Heart right ventricle (tissue), 16 donors: ENCODE measurements around the gene TLE1. TPM values are rescaled to one million over a fixed set of nuclear protein-coding genes. Genes with fewer than 3 reads are reported as not detected.

ENCODE experiments used
- ATAC-seq, 8 donors: fragments of 200-7000 bp; cut with Tn5 transposase; one replicate each; pipeline ENCODE4 v1.9.1; 2020; ENCODE audit warnings: mild to moderate bottlenecking in 8 of 8, moderate library complexity in 8 of 8, moderate number of reproducible peaks in 1 of 8
- DNase-seq, 2 donors: peaks; one replicate each; pipeline ENCODE4 v3.0.0-alpha.2; 2020
- H3K27ac ChIP-seq, 10 donors: fragments of 200-600 bp; sonication (generic) in 2 of 10; one replicate each; pipeline versions ENCODE4 v1.5.0 to v1.8.0; 2020 to 2022; ENCODE audit warnings: mild to moderate bottlenecking in 3 of 10
- H3K27me3 ChIP-seq, 7 donors: fragments of 200-600 bp; one replicate each; pipeline ENCODE4 v1.8.0; 2021 to 2022; ENCODE audit warnings: mild to moderate bottlenecking in 2 of 7
- H3K36me3 ChIP-seq, 9 donors: fragments of 200-600 bp; sonication (generic) in 1 of 9; one replicate each; pipeline versions ENCODE4 v1.5.0 to v1.8.0; 2020 to 2022; ENCODE audit warnings: mild to moderate bottlenecking in 2 of 9
- H3K4me1 ChIP-seq, 9 donors: fragments of 200-600 bp; sonication (generic) in 1 of 9; one replicate each; pipeline versions ENCODE4 v1.5.0 to v1.8.0; 2020 to 2022; ENCODE audit warnings: mild to moderate bottlenecking in 4 of 9
- H3K4me3 ChIP-seq, 10 donors: fragments of 200-600 bp; sonication (generic) in 2 of 10; one replicate each; pipeline versions ENCODE4 v1.5.0 to v1.8.0; 2020 to 2022; ENCODE audit warnings: mild to moderate bottlenecking in 7 of 10, moderate library complexity in 2 of 10
- H3K9me3 ChIP-seq, 11 donors: fragments of 200-600 bp in 10 of 11; sonication (generic) in 2 of 11; one replicate each; pipeline versions ENCODE4 v1.5.0 to v1.8.0; 2013 to 2022; ENCODE audit warnings: mild to moderate bottlenecking in 2 of 11, control low read depth in 1 of 11, moderate library complexity in 1 of 11
- CTCF ChIP-seq, 9 donors: fragments of 200-600 bp; sonication (generic) in 2 of 9; IDR thresholded peaks; one replicate each; pipeline versions ENCODE4 v1.5.0 to v1.8.0; 2021 to 2022; ENCODE audit warnings: antibody characterized with exemption in 9 of 9, mild to moderate bottlenecking in 5 of 9, moderate library complexity in 1 of 9
- WGBS, 2 donors: extraction: QIAGEN DNeasy Blood & Tissue Kit; methylation state at CpG; one replicate each; pipeline ENCODE4 v1.1.7; 2013; ENCODE audit warnings: inconsistent platforms in 1 of 2; 5-methylcytosine and 5-hydroxymethylcytosine counted together
- intact Hi-C, 10 donors: fragments of 100-400 bp; cut with DNase I; formaldehyde crosslinking; loops; one replicate each; pipeline versions ENCODE4 v1.11.1 to v1.14.2; 2022
- polyA plus RNA-seq, 2 donors: library from polyadenylated mRNA; stranded (reverse); fragments of 200-250 nt; gene quantifications; one replicate each; pipeline ENCODE4 v1.2.3, GENCODE V29; 2013
- total RNA-seq, 10 donors: library from RNA; stranded (reverse); fragmentation: NEBNext Ultra II Directional in 3 of 10; extraction: Animal tissue kit (Norgen Biotek cat#: 25700) in 3 of 10; gene quantifications; one replicate each; pipeline versions ENCODE4 v1.2.1 to v1.2.4, GENCODE V29; 2021 to 2023
- donor health status: Arrhythmogenic right ventricular cardiomyopathy.
- donor health status: ischemic (EF 13 %, LVEDD 7.1; RV severe dilation, severe dysfunction).
- donor health status: healthy with polysubstance abuse.
- donor health status: DM: no; HTN: yes; CAD: no.
- donor health status: DM: no; HTN: no; CAD: no.
- donor health status: ischemic (EF 25% LVEDD 6.9; RV normal size, moderate dysfunction).
- donor health status: ischemic (EF 25% LVEDD 5.7; RV mildly dilated, moderate dysfunction).
- donor health status: healthy.
- donor health status: DM: yes; HTN: yes; CAD: no.
- donor health status: Ischemic cardiomyopathy.
- donor health status: ischemic (EF 35%, LVEDD 5.7; RV mildly dilated, moderate dysfunction).
- donor health status: nonischemic (EF 11% LVEDD 7.7; RV severe dilation, severe dysfunction).
- donor health status: DM: yes; HTN: yes; CAD: no.
- donor health status: PGD.
- donor health status: ischemic (EF 29% LVEDD 5.4; RV normal size, mild dysfunction).
- donor health status: nonischemic (EF 23%, LVEDD 6.1; RV moderate dilation, normal function).

Gene TLE1
- total and polyA plus RNA-seq, 12 donors, result 7.9 to 15.2 (median 11.0) TPM

GRCh38 chr9:81575956-81576355, 113.4 kb downstream of the TLE1 start:
- 25 to 56% methylated on average over 2 of the region's 2 CpGs for WGBS, 2 donors
- H3K36me3 ChIP-seq, result peaks cover 0 to 1% (median 0%) of the 10 kb centered on the region in 9 donors
- TF ChIP-seq CTCF (IDR thresholded peaks at IDR 0.05), result no peak
- ATAC-seq (no peak), DNase-seq (no peak)
- intact Hi-C loops, result no loop called here
- H3K4me3 ChIP-seq, result no peak overlapping the region
- H3K9me3 ChIP-seq, result no peaks in the 10 kb centered on the region
- H3K4me1 ChIP-seq, result peaks cover 0 to 6% (median 0%) of the 10 kb centered on the region in 9 donors
- H3K27ac ChIP-seq, result no peak overlapping the region
- no peaks in the 10 kb centered on the region for H3K27me3 ChIP-seq

GRCh38 chr9:81574405-81574804, 114.9 kb downstream of the TLE1 start:
- DNase-seq (no peak), ATAC-seq (no peak)
- H3K4me1 ChIP-seq, result peaks cover 0 to 6% (median 0%) of the 10 kb centered on the region in 9 donors
- H3K36me3 ChIP-seq, result no peaks in the 10 kb centered on the region
- intact Hi-C loops, result no loop called here
- no peak overlapping the region for H3K27ac ChIP-seq
- no peaks in the 10 kb centered on the region for H3K9me3 ChIP-seq
- WGBS, 2 donors, result 85 to 90% methylated on average over 2 of the region's 2 CpGs
- TF ChIP-seq CTCF (IDR thresholded peaks at IDR 0.05), result no peak
- H3K27me3 ChIP-seq, result no peaks in the 10 kb centered on the region
- no peak overlapping the region for H3K4me3 ChIP-seq

GRCh38 chr9:81573415-81574321, 115.7 kb downstream of the TLE1 start:
- H3K36me3 ChIP-seq, result no peaks in the 10 kb centered on the region
- intact Hi-C loops, result no loop called here
- no peaks in the 10 kb centered on the region for H3K27me3 ChIP-seq
- no peaks in the 10 kb centered on the region for H3K9me3 ChIP-seq
- H3K4me3 ChIP-seq, result no peak overlapping the region
- no peak for DNase-seq
- no peak overlapping the region for H3K27ac ChIP-seq
- 65 to 73% methylated on average over 14 of the region's 14 CpGs for WGBS, 2 donors
- no peak for TF ChIP-seq CTCF (IDR thresholded peaks at IDR 0.05)
- ATAC-seq, result no peak
- peaks cover 0 to 6% (median 0%) of the 10 kb centered on the region in 9 donors for H3K4me1 ChIP-seq

GRCh38 chr9:81570083-81570482, 119.3 kb downstream of the TLE1 start:
- intact Hi-C loops, result no loop called here
- H3K4me3 ChIP-seq, result no peak overlapping the region

More at GRCh38 chr9:81570083-81570482, 119.3 kb downstream of the TLE1 start:
- ATAC-seq, result no peak
- no peak for TF ChIP-seq CTCF (IDR thresholded peaks at IDR 0.05)
- Histone ChIP-seq H3K9me3 (no peaks in the 10 kb centered on the region), H3K36me3 (no peaks in the 10 kb centered on the region), H3K27ac (no peak overlapping the region), H3K4me1 (no peaks in the 10 kb centered on the region), H3K27me3 (no peaks in the 10 kb centered on the region)
- 93 to 95% methylated on average over 4 of the region's 4 CpGs for WGBS, 2 donors
- no peak for DNase-seq
